Hypothalamus (tissue), 51 donors: ENCODE measurements around the gene RAD23B.
"Not testable (repeated sequence)": the region's sequence is repeated elsewhere in the genome, so short reads cannot be mapped to it uniquely, and the experiment has no call there.

Experiments used
- DNase-seq, 51 donors: peaks; one replicate each; lab custom pipeline; 2025; lab: John Stamatoyannopoulos, UW

RAD23B gene

DNA sequence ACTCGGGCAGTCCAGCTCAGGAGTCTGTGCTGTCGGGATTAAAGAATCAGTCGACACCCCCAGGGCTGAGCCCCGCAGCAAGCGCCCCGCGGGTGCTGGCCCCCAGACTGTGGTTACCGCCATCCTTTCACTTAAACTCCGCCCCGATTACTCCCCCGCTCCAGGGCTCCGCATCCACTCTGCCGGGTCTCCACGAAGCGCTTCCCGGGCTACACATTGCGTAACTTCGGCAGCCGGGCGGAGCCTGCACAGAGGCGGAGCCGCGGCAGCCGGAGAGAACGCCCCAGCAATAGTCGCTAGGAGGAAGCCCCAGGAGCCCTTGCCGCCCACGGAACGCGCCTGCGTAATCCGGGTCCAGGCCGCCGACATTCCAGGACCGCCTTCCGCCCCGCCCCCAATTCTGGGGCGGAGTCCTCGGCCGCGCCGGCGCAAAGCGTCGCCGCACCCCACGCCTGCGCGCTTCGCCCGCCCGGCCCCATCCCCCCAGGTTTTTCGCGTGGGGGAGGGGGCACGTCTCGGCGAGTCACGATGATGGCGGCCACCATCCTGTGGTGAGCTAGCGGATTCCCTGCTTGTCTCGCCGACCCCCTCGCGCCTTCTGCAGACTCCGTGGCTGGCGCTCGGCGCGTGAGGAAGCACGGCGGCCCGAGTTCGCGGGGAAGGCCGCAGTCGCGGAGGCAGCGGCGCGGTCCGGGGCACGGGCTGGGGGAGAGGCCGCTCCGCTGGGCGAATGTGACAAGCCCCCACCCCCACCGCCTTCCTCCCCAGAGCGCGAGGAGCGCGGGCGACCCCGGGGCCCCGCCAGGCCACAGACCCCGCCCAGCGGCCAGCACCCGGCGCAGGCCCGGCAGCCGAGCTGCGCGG, at the start of gene RAD23B:
Gene RAD23B, plus strand, starts transcription at position 521 of the 864 bp plus-strand sequence. CDS start 351 bp downstream, outside the sequence.
- DNase-seq = peak; percentile 87 to 99 (median 97)

DNA sequence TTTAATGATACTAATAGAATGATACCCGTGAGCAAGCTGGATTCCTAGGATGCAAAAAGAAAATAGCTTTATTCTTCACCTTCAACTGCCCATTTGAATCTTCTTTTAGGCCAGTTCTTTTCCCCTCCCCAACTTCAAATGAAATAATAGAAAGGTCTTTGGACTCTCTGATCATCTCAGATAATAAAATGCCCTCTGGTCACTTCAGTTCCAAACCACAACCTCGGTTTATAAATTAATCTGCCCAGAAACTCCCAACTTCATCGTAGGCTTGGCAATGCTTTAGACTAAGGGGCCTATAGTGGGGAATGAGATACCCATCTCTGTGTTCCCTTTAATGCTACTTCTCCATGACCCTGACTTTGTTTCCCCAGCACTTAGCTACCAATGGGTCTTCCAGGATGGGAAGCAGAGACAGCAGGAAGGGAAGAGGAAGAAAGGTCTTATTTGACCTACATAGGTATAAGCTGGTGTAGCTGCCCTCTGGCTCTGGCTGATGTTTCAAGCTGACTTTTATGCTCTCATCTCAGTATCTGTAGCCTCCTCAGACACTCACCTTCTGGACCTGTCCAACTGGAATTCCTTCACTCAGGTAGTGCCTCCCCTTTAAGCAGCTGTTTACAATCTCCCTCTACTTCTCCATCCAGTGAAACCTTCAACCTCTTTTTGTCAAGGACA, 47.2 kb upstream of the RAD23B start:
- DNase-seq = no peak

GRCh38 chr9:107237873-107238272, 45.2 kb upstream of the RAD23B start:
- no peak for DNase-seq

GRCh38 chr9:107239474-107239873, 43.6 kb upstream of the RAD23B start:
- DNase-seq = no peak

GRCh38 chr9:107240260-107240659, 42.8 kb upstream of the RAD23B start:
- no peak for DNase-seq

DNA sequence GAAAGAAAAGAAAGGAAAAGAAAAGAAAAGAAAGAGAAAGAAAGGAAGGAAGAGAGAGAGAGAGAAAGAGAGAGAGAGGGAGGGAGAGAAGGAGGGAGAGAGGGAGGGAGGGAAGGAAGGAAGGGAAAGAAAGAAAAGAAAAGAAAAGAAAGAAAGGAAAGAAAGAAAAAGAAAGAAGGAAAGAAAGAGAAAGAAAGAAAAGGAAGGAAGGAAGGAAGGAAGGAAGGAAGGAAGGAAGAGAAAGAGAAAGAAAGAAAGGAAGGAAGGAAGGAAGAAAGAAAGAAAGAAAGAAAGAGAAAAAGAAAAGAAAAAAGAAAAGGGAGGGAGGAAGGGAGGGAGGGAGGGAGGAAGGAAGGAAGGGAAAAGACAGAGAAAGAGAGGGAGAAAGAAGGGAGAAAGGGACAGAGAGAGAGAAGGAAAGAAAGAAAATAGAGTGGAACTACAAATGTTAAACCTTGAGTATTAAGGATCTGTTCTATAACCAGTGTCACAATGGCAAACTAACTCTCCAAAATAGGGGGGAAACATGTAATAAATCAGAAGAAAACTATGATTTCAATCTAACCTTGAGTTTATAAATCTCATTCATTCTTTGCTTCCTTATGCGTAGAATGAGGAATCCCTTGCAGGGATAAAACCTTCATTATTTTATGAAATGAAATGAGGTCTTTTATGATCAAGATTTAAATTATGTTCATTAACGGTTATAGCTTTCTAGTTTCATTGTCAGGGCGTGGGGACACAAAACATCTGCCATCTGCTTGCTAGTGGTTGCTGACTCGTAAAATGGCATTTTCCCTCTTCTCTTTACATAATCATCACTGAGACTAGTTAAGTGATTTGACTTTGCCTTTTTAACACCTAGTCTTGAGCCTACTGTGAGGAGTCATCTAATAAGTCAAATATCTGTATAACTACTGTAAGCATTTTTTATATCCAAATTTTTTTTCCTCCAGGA, 40.7 kb upstream of the RAD23B start:
- no peak for DNase-seq

DNA sequence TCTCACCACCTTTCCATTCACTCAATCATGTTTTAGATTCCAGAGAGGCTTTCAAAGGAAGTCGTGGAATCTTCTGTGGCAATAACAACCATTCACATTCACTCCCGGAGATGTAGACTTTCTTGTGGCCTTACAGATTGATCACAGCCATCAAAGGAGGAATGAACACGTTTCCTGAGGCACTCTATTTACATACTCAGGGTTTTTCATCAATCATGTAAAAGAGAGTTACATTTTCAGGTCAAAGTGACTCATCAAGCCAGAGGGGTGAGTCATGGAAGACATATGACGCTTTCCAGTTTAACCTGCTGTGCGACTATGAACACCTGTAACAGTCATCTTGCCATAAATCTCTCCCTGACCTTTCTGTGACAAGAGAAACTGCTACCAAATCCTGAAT, 39.3 kb upstream of the RAD23B start:
- no peak for DNase-seq

- DNase-seq = no peak
Observed at GRCh38 chr9:107246259-107247254, 36.5 kb upstream of the RAD23B start.

- DNase-seq = no peak
Observed at GRCh38 chr9:107248714-107249113, 34.4 kb upstream of the RAD23B start.

- no peak for DNase-seq
Observed at GRCh38 chr9:107249131-107249533, 33.9 kb upstream of the RAD23B start.

- no peak for DNase-seq
Observed at GRCh38 chr9:107249665-107250285, 33.3 kb upstream of the RAD23B start.

- DNase-seq = peak in 1 of 51 donors; percentile 17
Observed at GRCh38 chr9:107251756-107252322, 31.2 kb upstream of the RAD23B start.

- DNase-seq = no peak
Observed at GRCh38 chr9:107258919-107259318, 24.2 kb upstream of the RAD23B start.

- DNase-seq = not testable (repeated sequence)
Observed at GRCh38 chr9:107259751-107260313, 23.2 kb upstream of the RAD23B start.

DNA sequence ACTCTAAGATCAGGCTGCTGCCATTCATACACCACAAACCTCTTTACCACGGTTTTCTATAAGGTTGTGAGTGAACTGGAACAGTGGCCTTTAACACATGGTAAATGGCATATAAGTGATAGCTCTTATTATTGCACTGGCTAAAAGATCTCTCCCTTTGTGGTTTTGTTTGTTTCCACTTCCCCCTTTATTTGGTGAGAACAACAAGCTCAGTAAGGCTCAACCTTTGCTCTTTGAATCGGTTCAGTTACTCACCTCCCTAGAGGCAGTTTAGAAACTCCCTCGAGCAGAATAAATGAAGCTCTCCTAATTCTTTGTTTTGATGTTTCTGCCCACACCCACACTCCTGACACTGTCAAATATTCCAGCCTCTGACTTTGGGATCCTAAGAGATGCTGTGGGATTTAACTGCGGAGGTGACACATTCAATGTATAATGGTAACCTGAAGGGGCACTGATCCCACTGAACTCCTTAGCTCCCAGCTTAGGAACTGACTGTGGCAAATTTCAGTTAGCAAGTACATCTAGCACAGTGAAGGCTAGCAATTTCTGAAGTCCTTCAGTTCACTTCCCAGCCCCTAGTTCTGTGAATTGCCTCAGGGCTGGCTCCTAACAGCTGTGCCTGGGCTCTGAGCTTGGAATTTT, 22.5 kb upstream of the RAD23B start:
- DNase-seq = no peak

DNA sequence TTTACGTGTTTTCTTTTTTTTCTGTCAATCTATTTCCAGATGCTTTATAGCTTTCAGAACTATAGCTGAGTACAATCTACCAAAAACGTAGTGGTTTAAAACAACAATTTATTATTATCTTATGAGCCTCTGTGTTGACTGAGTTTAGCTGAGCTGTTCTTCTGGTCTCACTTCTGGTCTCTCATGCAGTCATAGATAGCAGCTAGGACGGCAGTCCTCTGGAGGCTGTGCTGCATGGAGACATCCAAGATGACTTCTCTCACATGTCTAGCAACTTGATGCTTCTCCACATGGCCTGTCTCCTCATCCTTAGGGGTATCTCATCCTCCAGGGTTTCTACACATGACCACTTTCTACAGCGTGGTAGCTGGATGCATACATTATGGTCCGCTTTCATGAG, 22.0 kb upstream of the RAD23B start:
- no peak for DNase-seq

- no peak for DNase-seq
Observed at GRCh38 chr9:107263289-107263688, 19.8 kb upstream of the RAD23B start.
